H1 (cell line): ENCODE measurements around the gene MIB1. TPM values are rescaled to one million over a fixed set of nuclear protein-coding genes. Genes with fewer than 3 reads are reported as not detected.

Experiments used
- CTCF ChIA-PET: fragments of 300-600 bp; sonication (Branson Sonifier 250); formaldehyde crosslinking; loops from one replicate; lab custom pipeline; 2021; ENCODE audit not compliant: partially characterized antibody; lab: Charles Lee
- POLR2A ChIA-PET: fragments of 300-600 bp; sonication (Branson Sonifier 250); formaldehyde crosslinking; loops from one replicate; lab custom pipeline; 2021; ENCODE audit warnings: inconsistent platforms; ENCODE audit not compliant: partially characterized antibody; lab: Charles Lee
- DNase-seq, 2 experiments: peaks; one replicate each; pipeline versions ENCODE4 v3.0.0 to v3.0.0-alpha.2; 2010 to 2022; ENCODE audit warnings: low spot score in 2 of 2, low read depth in 1 of 2, mixed read lengths in 1 of 2
- FAIRE-seq: peaks from 2 replicates; lab custom pipeline; 2011; peaks lifted over from hg19 to GRCh38; lab: Jason Lieb, UNC
- H2AFZ ChIP-seq: 2 replicates; pipeline ENCODE4 v1.8.1; 2012; ENCODE audit warnings: low read length, inconsistent platforms
- H2AK5ac ChIP-seq: 2 replicates; pipeline ENCODE4 v1.6.1; 2013; ENCODE audit warnings: low read depth, low read length
- H2BK120ac ChIP-seq: replicated peaks from 2 replicates; pipeline ENCODE3; 2013; ENCODE audit warnings: low read depth, low read length, inconsistent platforms
- H2BK12ac ChIP-seq: 2 replicates; pipeline ENCODE4 v1.6.1; 2013; ENCODE audit warnings: low read depth, low read length
- H2BK15ac ChIP-seq: 2 replicates; pipeline ENCODE4 v1.6.1; 2013; ENCODE audit warnings: low read length
- H2BK20ac ChIP-seq: 2 replicates; pipeline ENCODE4 v1.6.1; 2013; ENCODE audit warnings: low read length
- H2BK5ac ChIP-seq: 2 replicates; pipeline ENCODE4 v1.6.1; 2013; ENCODE audit warnings: low read depth, low read length
- H3K14ac ChIP-seq: 2 replicates; pipeline ENCODE4 v1.6.1; 2013; ENCODE audit warnings: inconsistent platforms; ENCODE audit not compliant: insufficient read length
- H3K18ac ChIP-seq: 2 replicates; pipeline ENCODE4 v1.6.1; 2013; ENCODE audit warnings: low read length; ENCODE audit errors: extremely low read depth
- H3K23ac ChIP-seq: 2 replicates; pipeline ENCODE4 v1.6.1; 2013; ENCODE audit warnings: inconsistent platforms; ENCODE audit not compliant: insufficient read length
- H3K23me2 ChIP-seq: 2 replicates; pipeline ENCODE4 v1.6.1; 2013; ENCODE audit warnings: low read depth, low read length
- H3K27ac ChIP-seq: 2 replicates; pipeline ENCODE4 v1.6.1; 2011; ENCODE audit warnings: low read depth, low read length, inconsistent platforms
- H3K27me3 ChIP-seq, 4 experiments: replicated peaks in 1 of 4; 1 replicate in 1 of 4; 2 replicates in 3 of 4; pipeline versions ENCODE4 v1.6.1 to v1.8.1; 2011 to 2013; ENCODE audit warnings: low read length in 3 of 4, mild to moderate bottlenecking in 3 of 4, inconsistent platforms in 2 of 4, mixed read lengths in 2 of 4, moderate library complexity in 1 of 4; ENCODE audit not compliant: control insufficient read depth in 3 of 4, insufficient read depth in 3 of 4; ENCODE audit errors: extremely low read depth in 1 of 4
- H3K36me3 ChIP-seq, 4 experiments: 2 replicates each; pipeline versions ENCODE4 v1.6.1 to v1.8.1; 2011 to 2013; ENCODE audit warnings: mild to moderate bottlenecking in 4 of 4, low read length in 3 of 4, moderate library complexity in 2 of 4, control low read depth in 1 of 4, inconsistent platforms in 1 of 4; ENCODE audit not compliant: insufficient read depth in 4 of 4, control insufficient read depth in 2 of 4
- H3K4ac ChIP-seq: replicated peaks from 2 replicates; pipeline ENCODE3; 2013; ENCODE audit warnings: low read length, low read depth, mixed read lengths, inconsistent platforms; ENCODE audit not compliant: insufficient read length
- H3K4me1 ChIP-seq, 4 experiments: replicated peaks in 1 of 4; 1 replicate in 1 of 4; 2 replicates in 3 of 4; pipeline versions ENCODE4 v1.6.1 to v1.8.1; 2011 to 2013; ENCODE audit warnings: low read length in 3 of 4, inconsistent platforms in 2 of 4, mixed read lengths in 1 of 4; ENCODE audit not compliant: insufficient read depth in 4 of 4, control insufficient read depth in 3 of 4
- H3K4me2 ChIP-seq, 2 experiments: 2 replicates each; pipeline versions ENCODE4 v1.6.1 to v1.8.1; 2011 to 2013; ENCODE audit warnings: low read depth in 2 of 2, low read length in 2 of 2, control low read depth in 1 of 2, inconsistent platforms in 1 of 2, mild to moderate bottlenecking in 1 of 2; ENCODE audit not compliant: insufficient read depth in 1 of 2
- H3K4me3 ChIP-seq, 4 experiments: fragments of 200-600, 300-600 bp in 1 of 4; sonication (generic), shearing (Covaris generic), sonication (Bioruptor Twin) in 1 of 4; 2 replicates each; pipeline versions ENCODE4 v1.5.1 to v1.8.1; 2011 to 2016; ENCODE audit warnings: low read length in 4 of 4, low read depth in 3 of 4, control low read depth in 2 of 4, inconsistent platforms in 2 of 4, mild to moderate bottlenecking in 2 of 4, mixed read lengths in 1 of 4, moderate library complexity in 1 of 4; ENCODE audit not compliant: insufficient read depth in 2 of 4; ENCODE audit errors: extremely low read depth in 1 of 4
- H3K56ac ChIP-seq: replicated peaks from 2 replicates; pipeline ENCODE3; 2013; ENCODE audit warnings: low read depth, mild to moderate bottlenecking, mixed read lengths, low read length, inconsistent platforms; ENCODE audit not compliant: insufficient read length
- H3K79me1 ChIP-seq: 2 replicates; pipeline ENCODE4 v1.6.1; 2013; ENCODE audit warnings: low read depth, low read length, control low read depth
- H3K79me2 ChIP-seq, 2 experiments: 2 replicates each; pipeline versions ENCODE4 v1.6.1 to v1.8.1; 2012 to 2013; ENCODE audit warnings: low read length in 2 of 2, mild to moderate bottlenecking in 2 of 2, inconsistent platforms in 1 of 2; ENCODE audit not compliant: insufficient read depth in 2 of 2, control insufficient read depth in 1 of 2
- H3K9ac ChIP-seq, 4 experiments: replicated peaks in 1 of 4; 1 replicate in 1 of 4; 2 replicates in 3 of 4; pipeline versions ENCODE4 v1.6.1 to v1.8.1; 2011 to 2013; ENCODE audit warnings: low read depth in 3 of 4, low read length in 3 of 4, control low read depth in 2 of 4, mild to moderate bottlenecking in 2 of 4, moderate library complexity in 2 of 4, inconsistent platforms in 1 of 4; ENCODE audit errors: extremely low read depth in 1 of 4
- H3K9me3 ChIP-seq, 2 experiments: 2 replicates each; pipeline versions ENCODE4 v1.6.1 to v1.8.1; 2012 to 2013; ENCODE audit warnings: mild to moderate bottlenecking in 2 of 2, moderate library complexity in 2 of 2, control low read depth in 1 of 2, inconsistent platforms in 1 of 2, low read depth in 1 of 2, low read length in 1 of 2, mixed read lengths in 1 of 2; ENCODE audit not compliant: insufficient read depth in 2 of 2
- H4K20me1 ChIP-seq, 2 experiments: replicated peaks in 1 of 2; 2 replicates each; pipeline versions ENCODE3 to v1.8.1; 2011 to 2013; ENCODE audit warnings: inconsistent platforms in 2 of 2, low read length in 2 of 2, mild to moderate bottlenecking in 1 of 2; ENCODE audit not compliant: insufficient read depth in 2 of 2, control insufficient read depth in 1 of 2
- H4K5ac ChIP-seq: 2 replicates; pipeline ENCODE4 v1.6.1; 2013; ENCODE audit warnings: low read length, low read depth, mixed read lengths, inconsistent platforms; ENCODE audit not compliant: insufficient read length
- H4K8ac ChIP-seq: 2 replicates; pipeline ENCODE4 v1.8.0; 2013; ENCODE audit warnings: mild to moderate bottlenecking, moderate library complexity, low read length, inconsistent platforms; ENCODE audit not compliant: insufficient read depth; ENCODE audit errors: extremely low read depth
- H4K91ac ChIP-seq: replicated peaks from 2 replicates; pipeline ENCODE3; 2013; ENCODE audit warnings: low read length, mixed read lengths, inconsistent platforms; ENCODE audit not compliant: insufficient read length
- CBX8 ChIP-seq: fragments of 300-800, 300-1000 bp; sonication (generic); IDR thresholded peaks from 2 replicates; pipeline ENCODE4 v1.7.1; 2016; ENCODE audit warnings: low read depth, low read length, borderline replicate concordance
- EGR1 ChIP-seq: IDR thresholded peaks from 2 replicates; pipeline ENCODE4 v1.6.1; 2011; ENCODE audit warnings: low read depth, low read length, borderline replicate concordance
- GABPA ChIP-seq: IDR thresholded peaks from 2 replicates; pipeline ENCODE4 v1.6.1; 2011; ENCODE audit warnings: mild to moderate bottlenecking, low read length, moderate library complexity, borderline replicate concordance; ENCODE audit not compliant: insufficient read depth
- HDAC2 ChIP-seq, 2 experiments: fragments of 300-600 bp in 1 of 2; sonication (generic) in 1 of 2; IDR thresholded peaks; 2 replicates each; pipeline ENCODE4 v1.6.1; 2011 to 2012; ENCODE audit warnings: low read depth in 2 of 2, low read length in 2 of 2, mild to moderate bottlenecking in 2 of 2, moderate library complexity in 2 of 2, borderline replicate concordance in 1 of 2, inconsistent platforms in 1 of 2
- JUN ChIP-seq: IDR thresholded peaks from 2 replicates; pipeline ENCODE4 v1.6.1; 2011; ENCODE audit warnings: low read depth, mild to moderate bottlenecking, improper control_type of control experiment, low read length
- JUND ChIP-seq: IDR thresholded peaks from 2 replicates; pipeline ENCODE4 v1.6.1; 2011; ENCODE audit warnings: mild to moderate bottlenecking, improper control_type of control experiment, low read length
- KDM1A ChIP-seq: fragments of 200-600, 300-600 bp; sonication (generic); IDR thresholded peaks from 2 replicates; pipeline ENCODE4 v1.7.1; 2016; ENCODE audit warnings: mild to moderate bottlenecking, low read length, borderline replicate concordance
- PHF8 ChIP-seq: fragments of 200-600 bp; sonication (generic); conservative IDR thresholded peaks from 2 replicates; pipeline ENCODE4 v1.7.1; 2012; ENCODE audit warnings: low read depth, mild to moderate bottlenecking, inconsistent platforms, low read length, moderate library complexity
- POLR2A ChIP-seq, 2 experiments: IDR thresholded peaks; 1 replicate in 1 of 2; 2 replicates in 1 of 2; pipeline ENCODE4 v1.6.1; 2011; ENCODE audit warnings: low read depth in 2 of 2, low read length in 2 of 2, mild to moderate bottlenecking in 2 of 2; ENCODE audit errors: control extremely low read depth in 1 of 2
- RBBP5 ChIP-seq: IDR thresholded peaks from 2 replicates; pipeline ENCODE4 v1.7.1; 2012; ENCODE audit warnings: low read depth, mild to moderate bottlenecking, inconsistent platforms, low read length, moderate library complexity, borderline replicate concordance
- RNF2 ChIP-seq: fragments of 200-900, 300-1000 bp; sonication (generic); IDR thresholded peaks from 2 replicates; pipeline ENCODE4 v1.7.1; 2016; ENCODE audit warnings: borderline replicate concordance, low read depth, mild to moderate bottlenecking, antibody characterized with exemption, low read length; ENCODE audit not compliant: poor library complexity, severe bottlenecking; ENCODE audit errors: missing control alignments
- SP4 ChIP-seq: IDR thresholded peaks from 2 replicates; pipeline ENCODE4 v1.6.1; 2012; ENCODE audit warnings: low read length, inconsistent platforms
- SRF ChIP-seq: IDR thresholded peaks from 2 replicates; pipeline ENCODE4 v1.6.1; 2011; ENCODE audit warnings: mild to moderate bottlenecking, low read depth, low read length, moderate library complexity
- TBP ChIP-seq: IDR thresholded peaks from 2 replicates; pipeline ENCODE4 v1.6.1; 2011; ENCODE audit warnings: low read depth, low read length, improper control_type of control experiment
- ZNF274 ChIP-seq: IDR thresholded peaks from 2 replicates; pipeline ENCODE4 v1.7.0; 2012; ENCODE audit warnings: low read length, borderline replicate concordance; ENCODE audit errors: extremely low read depth
- WGBS, 2 experiments: shearing (Covaris generic) in 1 of 2; methylation state at CpG; one replicate each; pipeline versions ENCODE4 v1.1.6 to v1.1.7; 2013 to 2015; ENCODE audit warnings: low lambda C conversion rate in 2 of 2, mixed read lengths in 2 of 2, inconsistent platforms in 1 of 2, low coverage in 1 of 2, missing lambda C conversion rate in 1 of 2; ENCODE audit not compliant: insufficient replicate concordance in 2 of 2, insufficient coverage in 1 of 2, insufficient read length in 1 of 2; ENCODE audit errors: extremely low coverage in 1 of 2, missing lambda C conversion rate in 1 of 2; 5-methylcytosine and 5-hydroxymethylcytosine counted together
- polyA plus RNA-seq, 7 experiments: library from polyadenylated mRNA; depleted of rRNA in 3 of 7; stranded (reverse) in 5 of 7; unstranded in 2 of 7; fragments of >200 nt in 5 of 7; fragments of 200-250 nt in 2 of 7; gene quantifications; 1 replicate in 5 of 7; 2 replicates in 1 of 7; 4 replicates in 1 of 7; pipeline versions ENCODE4 v1.2.1 to v1.2.3, GENCODE V29; 2011 to 2013; ENCODE audit warnings: missing spikeins in 2 of 7, mixed read lengths in 2 of 7
- total RNA-seq: library from RNA; stranded (reverse); fragmentation: NEBNext Ultra II Directional; extraction: Animal tissue kit (Norgen Biotek cat#: 25700); gene quantifications from 2 replicates; pipeline ENCODE4 v1.2.1, GENCODE V29; 2021

Gene MIB1
- total and polyA plus RNA-seq, 2 of the 8 experiments (the other 6 are each of a cell fraction or from before 2014, with no cell fraction given) = 8.2 to 60.3 TPM

GRCh38 chr18:21725201-21725600 is 15.4 kb upstream of the MIB1 start:
- Histone ChIP-seq H3K36me3 (no peaks in the 10 kb centered on the region), H3K14ac (no peak overlapping the region), H2AK5ac (no peak overlapping the region), H3K9me3 (no peaks in the 10 kb centered on the region), H3K23ac (no peak overlapping the region), H3K56ac (no peak overlapping the region), H2BK12ac (no peak overlapping the region), H3K4me2 (no peak overlapping the region), H3K4me3 (no peak overlapping the region), H3K27ac (no peak overlapping the region), H4K20me1 (no peaks in the 10 kb centered on the region), H2BK15ac (no peak overlapping the region), H2AFZ (no peak overlapping the region), H4K5ac (no peak overlapping the region), H3K79me1 (no peaks in the 10 kb centered on the region), H4K8ac (no peak overlapping the region), H3K23me2 (no peaks in the 10 kb centered on the region), H3K4me1 (no peaks in the 10 kb centered on the region), H3K4ac (no peak overlapping the region), H2BK5ac (no peak overlapping the region), H3K79me2 (no peaks in the 10 kb centered on the region), H2BK120ac (no peak overlapping the region), H3K18ac (no peak overlapping the region), H3K9ac (no peak overlapping the region), H3K27me3 (no peaks in the 10 kb centered on the region), H4K91ac (no peak overlapping the region), H2BK20ac (no peak overlapping the region)
- FAIRE-seq (no peak), DNase-seq (no peak)
- 86% methylated on average over 4 of the region's 4 CpGs; no CpG with 5 or more reads in 1 of the 2 experiments for whole genome bisulfite sequencing, 2 experiments
- POLR2A ChIA-PET = interaction anchor here (0.9 kb wide), 1 partner anchor 110 kb away, joined by 3 read pairs; no protein-coding TSS in a partner anchor
- CTCF ChIA-PET = interaction anchor here (0.7 to 1.7 kb wide), 3 partner anchors 10 to 125 kb away, joined by 3 to 7 read pairs (median 3); partner anchors contain the start of gene ESCO1
- TF ChIP-seq JUND = no peak
- TF ChIP-seq RBBP5 = no peak
- no peak for TF ChIP-seq SP4
- TF ChIP-seq SRF = no peak
- no peak for TF ChIP-seq ZNF274
- TF ChIP-seq POLR2A (IDR thresholded peaks at IDR 0.05; ENCODE audit: control extremely low read depth in 1 of 2, low read depth in 2 of 2, low read length in 2 of 2) = no peak
- TF ChIP-seq JUN = no peak
- TF ChIP-seq EGR1 = no peak
- no peak for TF ChIP-seq KDM1A
- TF ChIP-seq HDAC2 (IDR thresholded peaks at IDR 0.05; ENCODE audit: borderline replicate concordance in 1 of 2, low read depth in 2 of 2, low read length in 2 of 2) = no peak
- TF ChIP-seq RNF2 = no peak
- TF ChIP-seq CBX8 = no peak
- TF ChIP-seq GABPA = no peak
- no peak for TF ChIP-seq TBP
- TF ChIP-seq PHF8 = no peak
